Measurements from ENCODE around the gene SMIM45.
A peak's percentile ranks its signal among the peaks of the same experiment; 100 is the strongest.

The SMIM45 gene

DNA sequence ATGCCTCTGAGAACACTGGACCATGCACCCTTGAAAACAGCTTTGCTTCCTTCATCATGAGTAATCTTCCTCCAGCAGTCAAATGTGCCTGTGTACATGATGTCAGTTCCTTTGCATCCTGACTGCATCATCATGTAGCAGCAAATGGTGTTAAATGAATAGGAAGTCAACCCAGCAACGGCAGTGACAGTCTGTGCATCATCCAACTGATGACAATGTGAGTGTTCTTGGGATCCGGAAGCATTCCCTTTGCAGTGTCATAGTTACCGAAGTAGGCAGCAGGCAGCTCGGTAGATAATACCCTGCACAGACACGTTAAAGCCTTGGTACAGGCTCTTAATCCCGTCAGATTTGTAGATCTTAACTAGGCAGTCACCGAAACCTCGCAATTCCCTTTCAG lies 49.2 kb downstream of the SMIM45 start:
- DNase-seq (ENCODE audit: low spot score): peak; percentile 98

DNA sequence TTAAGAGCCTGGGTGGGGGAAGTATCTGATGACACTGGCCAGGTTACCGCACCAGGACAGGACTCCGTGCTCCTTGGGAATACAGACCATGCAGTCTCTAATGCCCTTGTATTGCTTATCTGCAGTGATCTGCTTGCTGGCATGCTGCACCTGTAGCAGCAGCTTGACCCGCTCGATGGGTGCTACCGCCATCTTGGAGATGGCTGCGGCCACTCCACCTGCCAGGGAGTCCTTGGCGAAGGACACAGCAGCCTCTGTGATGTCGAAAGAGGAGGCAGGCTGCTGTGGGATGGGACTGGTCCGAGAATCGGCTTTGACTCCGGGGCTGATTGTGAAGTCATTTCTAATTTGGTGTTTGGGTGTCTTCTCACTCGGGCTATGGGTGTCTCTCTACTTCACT lies 49.8 kb downstream of the SMIM45 start:
- DNase-seq (ENCODE audit: low spot score): no peak

DNA sequence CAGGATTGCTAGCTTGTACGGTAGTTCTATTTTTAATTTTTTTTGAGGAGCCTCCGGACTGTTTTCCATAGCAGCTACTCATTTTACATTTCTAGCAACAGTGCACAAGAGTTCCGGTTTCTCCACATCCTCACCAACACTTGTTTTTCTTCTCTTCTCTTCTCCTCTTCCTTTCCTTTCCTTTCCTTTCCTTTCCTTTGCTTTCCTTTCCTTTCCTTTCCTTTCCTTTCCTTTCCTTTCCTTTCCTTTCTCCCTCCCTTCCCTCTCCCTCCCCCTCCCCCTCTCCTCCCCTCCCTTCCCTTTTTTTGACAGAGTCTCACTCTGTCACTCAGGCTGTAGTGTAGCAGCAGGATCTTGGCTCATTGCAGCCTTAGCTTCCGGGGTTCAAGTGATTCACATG lies 56.0 kb downstream of the SMIM45 start:
- no peak for DNase-seq (ENCODE audit: low spot score)

All from RKO (cell line).